Measurements from ENCODE around the gene TIMM23.

GRCh38 chr10:46017733-46018132 is 45.4 kb downstream of the TIMM23 start:
- TF ChIP-seq CTCF (IDR thresholded peaks at IDR 0.05; ENCODE audit: low read depth, low read length, missing input control) (no peak), SP1 (IDR thresholded peaks at IDR 0.05) (no peak), FOXA1 (IDR thresholded peaks at IDR 0.05) (no peak), NR2F2 (IDR thresholded peaks at IDR 0.05) (no peak), GABPA (IDR thresholded peaks at IDR 0.05 in 1 of 2, conservative IDR thresholded peaks at IDR 0.05 in 1 of 2) (no peak), HNF4A (conservative IDR thresholded peaks at IDR 0.05) (no peak), RAD21 (IDR thresholded peaks at IDR 0.05) (no peak), MAX (IDR thresholded peaks at IDR 0.05) (no peak), HNF4G (IDR thresholded peaks at IDR 0.05) (no peak), TAF1 (conservative IDR thresholded peaks at IDR 0.05) (no peak), YY1 (IDR thresholded peaks at IDR 0.05) (no peak), JUND (IDR thresholded peaks at IDR 0.05) (no peak)
- TF ChIP-seq, protein P1, sequence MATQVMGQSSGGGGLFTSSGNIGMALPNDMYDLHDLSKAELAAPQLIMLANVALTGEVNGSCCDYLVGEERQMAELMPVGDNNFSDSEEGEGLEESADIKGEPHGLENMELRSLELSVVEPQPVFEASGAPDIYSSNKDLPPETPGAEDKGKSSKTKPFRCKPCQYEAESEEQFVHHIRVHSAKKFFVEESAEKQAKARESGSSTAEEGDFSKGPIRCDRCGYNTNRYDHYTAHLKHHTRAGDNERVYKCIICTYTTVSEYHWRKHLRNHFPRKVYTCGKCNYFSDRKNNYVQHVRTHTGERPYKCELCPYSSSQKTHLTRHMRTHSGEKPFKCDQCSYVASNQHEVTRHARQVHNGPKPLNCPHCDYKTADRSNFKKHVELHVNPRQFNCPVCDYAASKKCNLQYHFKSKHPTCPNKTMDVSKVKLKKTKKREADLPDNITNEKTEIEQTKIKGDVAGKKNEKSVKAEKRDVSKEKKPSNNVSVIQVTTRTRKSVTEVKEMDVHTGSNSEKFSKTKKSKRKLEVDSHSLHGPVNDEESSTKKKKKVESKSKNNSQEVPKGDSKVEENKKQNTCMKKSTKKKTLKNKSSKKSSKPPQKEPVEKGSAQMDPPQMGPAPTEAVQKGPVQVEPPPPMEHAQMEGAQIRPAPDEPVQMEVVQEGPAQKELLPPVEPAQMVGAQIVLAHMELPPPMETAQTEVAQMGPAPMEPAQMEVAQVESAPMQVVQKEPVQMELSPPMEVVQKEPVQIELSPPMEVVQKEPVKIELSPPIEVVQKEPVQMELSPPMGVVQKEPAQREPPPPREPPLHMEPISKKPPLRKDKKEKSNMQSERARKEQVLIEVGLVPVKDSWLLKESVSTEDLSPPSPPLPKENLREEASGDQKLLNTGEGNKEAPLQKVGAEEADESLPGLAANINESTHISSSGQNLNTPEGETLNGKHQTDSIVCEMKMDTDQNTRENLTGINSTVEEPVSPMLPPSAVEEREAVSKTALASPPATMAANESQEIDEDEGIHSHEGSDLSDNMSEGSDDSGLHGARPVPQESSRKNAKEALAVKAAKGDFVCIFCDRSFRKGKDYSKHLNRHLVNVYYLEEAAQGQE (IDR thresholded peaks at IDR 0.05) = no peak
- TF ChIP-seq, protein P2, sequence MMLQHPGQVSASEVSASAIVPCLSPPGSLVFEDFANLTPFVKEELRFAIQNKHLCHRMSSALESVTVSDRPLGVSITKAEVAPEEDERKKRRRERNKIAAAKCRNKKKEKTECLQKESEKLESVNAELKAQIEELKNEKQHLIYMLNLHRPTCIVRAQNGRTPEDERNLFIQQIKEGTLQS (IDR thresholded peaks at IDR 0.05) = no peak
